ENCODE results near the gene CD82. TPM values are rescaled to one million over a fixed set of nuclear protein-coding genes. Genes with fewer than 3 reads are reported as not detected.
"Not testable (repeated sequence)": the region's sequence is repeated elsewhere in the genome, so short reads cannot be mapped to it uniquely, and the experiment has no call there.

CD82 gene
- total RNA-seq, 1 donor: 22.0 TPM

GRCh38 chr11:44648109-44648508 lies 82.6 kb downstream of the CD82 start:
- Histone ChIP-seq H3K27me3 (ENCODE audit: insufficient read depth, low read length) (peaks cover 10% of the 10 kb centered on the region), H3K4me3 (ENCODE audit: low read length) (no peak overlapping the region), H3K9me3 (ENCODE audit: low read depth, low read length) (peaks cover 14% of the 10 kb centered on the region), H3K4me1 (ENCODE audit: insufficient read depth, low read length) (peaks cover 6% of the 10 kb centered on the region)

GRCh38 chr11:44651535-44652155 lies 86.2 kb downstream of the CD82 start:
- no peaks in the 10 kb centered on the region for H3K9me3 ChIP-seq (ENCODE audit: low read depth, low read length)
- H3K4me3 ChIP-seq (ENCODE audit: low read length): no peak overlapping the region
- H3K4me1 ChIP-seq (ENCODE audit: insufficient read depth, low read length): peaks cover 6% of the 10 kb centered on the region
- H3K27me3 ChIP-seq (ENCODE audit: insufficient read depth, low read length): peaks cover 7% of the 10 kb centered on the region

GRCh38 chr11:44652901-44653644 lies 87.6 kb downstream of the CD82 start:
- Histone ChIP-seq H3K4me1 (ENCODE audit: insufficient read depth, low read length) (peaks cover 6% of the 10 kb centered on the region), H3K27me3 (ENCODE audit: insufficient read depth, low read length) (no peaks in the 10 kb centered on the region), H3K9me3 (ENCODE audit: low read depth, low read length) (no peaks in the 10 kb centered on the region), H3K4me3 (ENCODE audit: low read length) (no peak overlapping the region)

- no peak overlapping the region for H3K4me3 ChIP-seq (ENCODE audit: low read length)
- no peaks in the 10 kb centered on the region for H3K27me3 ChIP-seq (ENCODE audit: insufficient read depth, low read length)
- H3K9me3 ChIP-seq (ENCODE audit: low read depth, low read length): no peaks in the 10 kb centered on the region
- peaks cover 6% of the 10 kb centered on the region for H3K4me1 ChIP-seq (ENCODE audit: insufficient read depth, low read length)
These were observed 88.6 kb downstream of the CD82 start for GRCh38 chr11:44654057-44654456.

- no peaks in the 10 kb centered on the region for H3K9me3 ChIP-seq (ENCODE audit: low read depth, low read length)
- H3K4me1 ChIP-seq (ENCODE audit: insufficient read depth, low read length): peaks cover 6% of the 10 kb centered on the region
- H3K4me3 ChIP-seq (ENCODE audit: low read length): no peak overlapping the region
- H3K27me3 ChIP-seq (ENCODE audit: insufficient read depth, low read length): no peaks in the 10 kb centered on the region
These were observed 89.1 kb downstream of the CD82 start for GRCh38 chr11:44654596-44654995.

- Histone ChIP-seq H3K9me3 (ENCODE audit: low read depth, low read length) (no peaks in the 10 kb centered on the region), H3K4me1 (ENCODE audit: insufficient read depth, low read length) (no peaks in the 10 kb centered on the region), H3K27me3 (ENCODE audit: insufficient read depth, low read length) (no peaks in the 10 kb centered on the region), H3K4me3 (ENCODE audit: low read length) (no peak overlapping the region)
These were observed 92.5 kb downstream of the CD82 start for GRCh38 chr11:44657836-44658505.

- H3K27me3 ChIP-seq (ENCODE audit: insufficient read depth, low read length): no peaks in the 10 kb centered on the region
- H3K4me1 ChIP-seq (ENCODE audit: insufficient read depth, low read length): no peaks in the 10 kb centered on the region
These were observed 93.0 kb downstream of the CD82 start for GRCh38 chr11:44658506-44658850.

GRCh38 chr11:44659641-44660040 lies 94.2 kb downstream of the CD82 start:
- H3K4me1 ChIP-seq (ENCODE audit: insufficient read depth, low read length): no peaks in the 10 kb centered on the region
- H3K4me3 ChIP-seq (ENCODE audit: low read length): no peak overlapping the region
- H3K27me3 ChIP-seq (ENCODE audit: insufficient read depth, low read length): no peaks in the 10 kb centered on the region
- H3K9me3 ChIP-seq (ENCODE audit: low read depth, low read length): no peaks in the 10 kb centered on the region

More at GRCh38 chr11:44658506-44658850, 93.0 kb downstream of the CD82 start:
- Histone ChIP-seq H3K9me3 (ENCODE audit: low read depth, low read length) (no peaks in the 10 kb centered on the region), H3K4me3 (ENCODE audit: low read length) (no peak overlapping the region)

GRCh38 chr11:44660535-44660934 lies 95.1 kb downstream of the CD82 start:
- not testable (repeated sequence) for H3K4me3 ChIP-seq (ENCODE audit: low read length); H3K27me3 ChIP-seq (ENCODE audit: insufficient read depth, low read length); H3K4me1 ChIP-seq (ENCODE audit: insufficient read depth, low read length); H3K9me3 ChIP-seq (ENCODE audit: low read depth, low read length)

GRCh38 chr11:44661311-44661717 lies 95.9 kb downstream of the CD82 start:
- Histone ChIP-seq H3K27me3 (ENCODE audit: insufficient read depth, low read length) (no peaks in the 10 kb centered on the region), H3K4me1 (ENCODE audit: insufficient read depth, low read length) (no peaks in the 10 kb centered on the region), H3K4me3 (ENCODE audit: low read length) (no peak overlapping the region), H3K9me3 (ENCODE audit: low read depth, low read length) (no peaks in the 10 kb centered on the region)

Other genes with a start within 250 kb of the CD82 start
- gene TSPAN18, start 161.3 kb downstream of the CD82 start, total RNA-seq: 8.5 TPM

All from mononuclear cell (primary cell).